ENCODE data around the gene GLB1L3. TPM values are rescaled to one million over a fixed set of nuclear protein-coding genes. Genes with fewer than 3 reads are reported as not detected.

The GLB1L3 gene
- total RNA-seq, 2 experiments from 2014 or later = 11.2 to 11.9 TPM

DNA sequence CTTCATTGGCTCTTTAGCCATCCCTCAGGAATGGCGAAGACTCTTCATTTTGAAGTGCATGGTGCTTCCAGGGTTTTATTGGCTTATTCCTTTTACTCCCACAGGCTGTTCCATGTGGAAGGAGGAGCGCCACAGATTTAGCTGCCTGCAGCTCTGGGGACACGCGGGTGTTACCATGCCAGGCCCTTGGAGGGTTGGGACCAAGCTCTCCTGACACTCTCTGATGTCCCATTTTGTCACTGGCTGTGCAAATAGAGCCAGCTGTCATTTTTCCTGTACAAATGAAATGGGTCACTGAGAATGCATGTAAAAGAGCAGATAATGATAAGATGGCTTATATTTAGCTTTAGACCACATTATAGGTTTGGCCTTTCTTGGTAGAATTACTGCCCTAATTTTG is 32.3 kb upstream of the GLB1L3 start:
- POLR2A ChIA-PET = interaction anchor here (0.8 kb wide), 1 partner anchor 19 kb away, joined by 4 read pairs; the partner anchor contains the start of genes NCAPD3 and VPS26B

DNA sequence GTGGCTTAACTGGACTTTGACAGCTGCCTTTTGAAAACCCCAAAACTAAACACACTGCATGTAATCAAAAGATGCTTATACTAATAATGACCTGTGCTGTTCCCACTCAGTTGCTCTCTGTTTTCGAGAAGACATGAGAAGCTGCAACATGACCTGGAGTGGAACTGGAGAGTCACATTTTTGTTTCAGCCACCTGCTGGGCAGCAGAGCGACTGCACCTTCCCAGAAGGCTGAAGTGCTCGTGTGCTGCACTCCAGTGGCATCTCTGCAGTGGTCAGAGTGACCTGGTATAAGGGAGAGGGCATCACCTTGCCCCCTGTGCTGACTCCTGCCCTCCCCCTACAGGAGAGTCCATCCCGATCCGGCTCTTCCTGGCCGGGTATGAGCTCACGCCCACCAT is 31.6 kb upstream of the GLB1L3 start:
- H3K27me3 Mint-ChIP-seq = no peaks in the 10 kb centered on the region
- intact Hi-C loops (cut with micrococcal nuclease) = no loop called here
- H3K9me3 Mint-ChIP-seq = no peaks in the 10 kb centered on the region
- H3K4me3 Mint-ChIP-seq = no peak overlapping the region
- ChIA-PET POLR2A (interaction anchor here (0.8 kb wide), 1 partner anchor 20 kb away, joined by 4 read pairs; the partner anchor contains the start of genes NCAPD3 and VPS26B), CTCF (interaction anchor here (0.7 to 2.6 kb wide), 14 partner anchors 10 to 194 kb away, joined by 3 to 15 read pairs (median 4); partner anchors contain the start of gene NCAPD3)
- ATAC-seq = peak; percentile 50
- H3K36me3 Mint-ChIP-seq (ENCODE audit: low read depth) = peaks cover 27% of the 10 kb centered on the region
- TF ChIP-seq, protein P1, sequence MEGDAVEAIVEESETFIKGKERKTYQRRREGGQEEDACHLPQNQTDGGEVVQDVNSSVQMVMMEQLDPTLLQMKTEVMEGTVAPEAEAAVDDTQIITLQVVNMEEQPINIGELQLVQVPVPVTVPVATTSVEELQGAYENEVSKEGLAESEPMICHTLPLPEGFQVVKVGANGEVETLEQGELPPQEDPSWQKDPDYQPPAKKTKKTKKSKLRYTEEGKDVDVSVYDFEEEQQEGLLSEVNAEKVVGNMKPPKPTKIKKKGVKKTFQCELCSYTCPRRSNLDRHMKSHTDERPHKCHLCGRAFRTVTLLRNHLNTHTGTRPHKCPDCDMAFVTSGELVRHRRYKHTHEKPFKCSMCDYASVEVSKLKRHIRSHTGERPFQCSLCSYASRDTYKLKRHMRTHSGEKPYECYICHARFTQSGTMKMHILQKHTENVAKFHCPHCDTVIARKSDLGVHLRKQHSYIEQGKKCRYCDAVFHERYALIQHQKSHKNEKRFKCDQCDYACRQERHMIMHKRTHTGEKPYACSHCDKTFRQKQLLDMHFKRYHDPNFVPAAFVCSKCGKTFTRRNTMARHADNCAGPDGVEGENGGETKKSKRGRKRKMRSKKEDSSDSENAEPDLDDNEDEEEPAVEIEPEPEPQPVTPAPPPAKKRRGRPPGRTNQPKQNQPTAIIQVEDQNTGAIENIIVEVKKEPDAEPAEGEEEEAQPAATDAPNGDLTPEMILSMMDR (IDR thresholded peaks at IDR 0.05) = peak; percentile 61
- H3K4me1 Mint-ChIP-seq (ENCODE audit: low read depth) = peaks cover 10% of the 10 kb centered on the region
- no peak overlapping the region for H3K27ac Mint-ChIP-seq
- no peak for DNase-seq

More for the DNA sequence above, 32.3 kb upstream of the GLB1L3 start:
- Mint-ChIP-seq H3K36me3 (ENCODE audit: low read depth) (peaks cover 22% of the 10 kb centered on the region), H3K27ac (no peak overlapping the region), H3K27me3 (no peaks in the 10 kb centered on the region), H3K4me3 (no peak overlapping the region), H3K9me3 (no peaks in the 10 kb centered on the region), H3K4me1 (ENCODE audit: low read depth) (peaks cover 5% of the 10 kb centered on the region)
- TF ChIP-seq, protein P1 (IDR thresholded peaks at IDR 0.05) = no peak
- DNase-seq (no peak), ATAC-seq (no peak)
- intact Hi-C loops (cut with micrococcal nuclease) = no loop called here
- CTCF ChIA-PET = interaction anchor here (1.1 to 2.6 kb wide), 13 partner anchors 10 to 194 kb away, joined by 3 to 15 read pairs (median 5); partner anchors contain the start of gene NCAPD3

DNA sequence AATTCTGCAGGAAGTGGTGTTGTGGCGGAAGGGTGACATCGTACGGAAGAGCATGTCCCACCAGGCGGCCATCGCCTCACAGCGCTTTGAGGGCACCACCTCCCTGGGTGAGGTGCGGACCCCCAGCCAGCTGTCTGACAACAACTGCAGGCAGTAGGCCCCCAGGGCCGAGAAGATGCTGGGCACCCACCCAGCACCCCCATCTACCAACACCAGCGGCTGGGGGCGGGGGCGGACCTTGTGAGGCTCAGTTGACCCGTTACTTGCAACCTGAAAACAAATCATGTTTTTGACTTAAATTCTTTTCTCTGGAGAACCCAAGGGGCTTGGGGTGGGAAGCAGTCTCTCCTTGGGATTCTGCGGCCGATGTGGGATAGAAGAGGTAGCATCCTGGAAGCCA is 30.7 kb upstream of the GLB1L3 start:
- no peak for DNase-seq
- Mint-ChIP-seq H3K27ac (no peak overlapping the region), H3K4me1 (ENCODE audit: low read depth) (peaks cover 10% of the 10 kb centered on the region), H3K27me3 (no peaks in the 10 kb centered on the region), H3K4me3 (no peak overlapping the region), H3K9me3 (no peaks in the 10 kb centered on the region), H3K36me3 (ENCODE audit: low read depth) (peaks cover 24% of the 10 kb centered on the region)
- POLR2A ChIA-PET = interaction anchor here (1.3 kb wide), 1 partner anchor 21 kb away, joined by 3 read pairs; the partner anchor contains the start of gene VPS26B
- CTCF ChIA-PET = interaction anchor here (1.3 to 2.6 kb wide), 3 partner anchors 11 to 40 kb away, joined by 3 to 15 read pairs (median 8); no protein-coding TSS in a partner anchor
- no peak for ATAC-seq
- intact Hi-C loops (cut with micrococcal nuclease) = no loop called here
- TF ChIP-seq, protein P1 (IDR thresholded peaks at IDR 0.05) = no peak

DNA sequence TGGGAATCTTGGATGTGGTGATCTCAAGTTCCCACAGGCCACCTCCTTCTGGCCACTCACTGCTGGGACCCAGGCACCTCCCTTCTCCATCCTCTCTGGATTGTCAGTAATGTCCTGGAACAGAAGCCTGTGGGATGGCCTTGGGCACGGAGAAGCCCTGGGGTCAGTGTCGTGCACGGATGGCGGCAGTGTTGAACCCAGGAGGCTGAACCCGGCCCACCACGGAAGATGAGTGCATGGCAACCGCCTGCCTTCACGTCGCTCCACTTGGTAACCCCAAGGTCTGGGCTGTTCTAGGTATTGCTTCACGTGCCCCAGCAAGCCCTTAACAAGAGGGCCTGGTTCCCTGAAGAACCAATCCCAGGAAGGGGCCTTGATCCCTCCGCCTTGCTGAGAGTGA is 30.1 kb upstream of the GLB1L3 start:
- no peaks in the 10 kb centered on the region for H3K27me3 Mint-ChIP-seq
- POLR2A ChIA-PET = interaction anchor here (1.3 kb wide), 1 partner anchor 22 kb away, joined by 3 read pairs; the partner anchor contains the start of gene VPS26B
- H3K4me1 Mint-ChIP-seq (ENCODE audit: low read depth) = peaks cover 10% of the 10 kb centered on the region
- TF ChIP-seq, protein P1 (IDR thresholded peaks at IDR 0.05) = no peak
- H3K27ac Mint-ChIP-seq = no peak overlapping the region
- ATAC-seq (no peak), DNase-seq (no peak)
- no peak overlapping the region for H3K4me3 Mint-ChIP-seq
- CTCF ChIA-PET = no interaction called here
- intact Hi-C loops (cut with micrococcal nuclease) = no loop called here
- no peaks in the 10 kb centered on the region for H3K9me3 Mint-ChIP-seq
- peaks cover 29% of the 10 kb centered on the region for H3K36me3 Mint-ChIP-seq (ENCODE audit: low read depth)

DNA sequence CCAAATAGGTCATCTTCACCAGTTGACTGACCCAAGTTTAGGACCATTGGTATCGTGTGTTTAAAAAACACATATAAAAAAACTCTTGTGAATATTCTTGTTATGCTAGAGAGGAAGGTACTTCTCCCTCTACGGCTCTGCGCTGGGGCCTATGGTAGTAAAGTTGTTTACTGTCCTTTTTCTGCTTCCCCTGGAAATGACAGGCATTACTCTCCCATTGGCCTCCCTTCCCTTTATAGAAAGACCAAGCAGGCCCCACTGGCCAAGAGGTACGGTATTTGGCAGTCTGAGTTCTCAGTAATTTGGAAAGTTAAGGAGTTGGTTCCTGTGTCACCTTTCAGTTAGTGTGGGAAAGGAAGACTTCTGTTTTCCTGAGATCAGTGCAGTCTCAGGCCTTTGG is 29.5 kb upstream of the GLB1L3 start:
- ATAC-seq = no peak
- TF ChIP-seq, protein P1 (IDR thresholded peaks at IDR 0.05) = no peak
- intact Hi-C loops (cut with micrococcal nuclease) = no loop called here
- no peak for DNase-seq
- ChIA-PET CTCF (no interaction called here), POLR2A (no interaction called here)
- H3K36me3 Mint-ChIP-seq (ENCODE audit: low read depth) = peaks cover 32% of the 10 kb centered on the region
- peak overlapping the region; percentile 12 for H3K27ac Mint-ChIP-seq
- no peak overlapping the region for H3K4me3 Mint-ChIP-seq
- H3K4me1 Mint-ChIP-seq (ENCODE audit: low read depth) = peaks cover 14% of the 10 kb centered on the region
- no peaks in the 10 kb centered on the region for H3K9me3 Mint-ChIP-seq
- H3K27me3 Mint-ChIP-seq = no peaks in the 10 kb centered on the region
